K562 (cell line): ENCODE data around the gene GAMT. TPM values are rescaled to one million over a fixed set of nuclear protein-coding genes. Genes with fewer than 3 reads are reported as not detected.
A peak's percentile ranks its signal among the peaks of the same experiment; 100 is the strongest.

Source experiments
- ATAC-seq: fragments of 200-7000 bp; cut with Tn5 transposase; 3 replicates; pipeline ENCODE4 v1.9.1; 2020; ENCODE audit warnings: moderate library complexity
- BruUV-seq: library from RNA; stranded (reverse); fragments of 400-500 nt; replicated peaks from 2 replicates; lab custom pipeline; 2021; lab: Mats Ljungman, UMichigan
- CTCF ChIA-PET: fragments of 300-600 bp; formaldehyde crosslinking; extraction: SDS; loops from one replicate; lab custom pipeline; 2021; ENCODE audit warnings: low intra/inter-chr PET ratio; lab: Yijun Ruan, JAX
- POLR2A ChIA-PET: fragments of 300-600, 350-650 bp; sonication (Branson Sonifier 250); formaldehyde crosslinking; extraction: SDS; loops from one replicate; lab custom pipeline; 2021; ENCODE audit warnings: antibody characterized with exemption, inconsistent platforms; lab: Yijun Ruan, JAX
- DNase-seq, 4 experiments: peaks; one replicate each; pipeline versions ENCODE4 v3.0.0 to v3.0.0-alpha.2; 2011 to 2018; ENCODE audit warnings: low spot score in 3 of 4, mixed read lengths in 3 of 4; ENCODE audit errors: extremely low read depth in 1 of 4
- FAIRE-seq: peaks from 2 replicates; lab custom pipeline; 2011; peaks lifted over from hg19 to GRCh38; lab: Jason Lieb, UNC
- H2AFZ ChIP-seq: 2 replicates; pipeline ENCODE4 v1.6.0; 2011; ENCODE audit warnings: low read depth, low read length, control low read depth, inconsistent platforms
- H3K27ac ChIP-seq: fragments of 200-600 bp; 3 replicates; pipeline ENCODE4 v1.8.0; 2011; ENCODE audit warnings: low read depth, mild to moderate bottlenecking, control low read depth, inconsistent platforms, low read length, moderate library complexity, mixed read lengths; ENCODE audit errors: extremely low read depth
- H3K27me3 ChIP-seq, 2 experiments: fragments of 300-600 bp in 1 of 2; 2 replicates in 1 of 2; 3 replicates in 1 of 2; pipeline versions ENCODE4 v1.6.0 to v1.8.0; 2011; ENCODE audit warnings: inconsistent platforms in 2 of 2, low read length in 2 of 2, mild to moderate bottlenecking in 1 of 2, mixed read lengths in 1 of 2, moderate library complexity in 1 of 2; ENCODE audit not compliant: control insufficient read depth in 2 of 2, insufficient read depth in 2 of 2
- H3K36me3 ChIP-seq: fragments of 300-600 bp; 3 replicates; pipeline ENCODE4 v1.8.0; 2011; ENCODE audit warnings: mild to moderate bottlenecking, low read length, inconsistent platforms; ENCODE audit not compliant: control insufficient read depth, insufficient read depth
- H3K4me1 ChIP-seq, 2 experiments: fragments of 200-600 bp in 1 of 2; replicated peaks in 1 of 2; 2 replicates in 1 of 2; 3 replicates in 1 of 2; pipeline versions ENCODE4 v1.5.1 to v1.8.0; 2011; ENCODE audit warnings: inconsistent platforms in 2 of 2, low read length in 2 of 2, mild to moderate bottlenecking in 1 of 2, mixed read lengths in 1 of 2, moderate library complexity in 1 of 2; ENCODE audit not compliant: control insufficient read depth in 2 of 2, insufficient read depth in 2 of 2
- H3K4me2 ChIP-seq: 2 replicates; pipeline ENCODE4 v1.6.1; 2011; ENCODE audit warnings: low read length, control low read depth, inconsistent platforms, mixed read lengths; ENCODE audit not compliant: insufficient read depth
- H3K4me3 ChIP-seq: fragments of 200-600 bp; sonication (generic), shearing (Covaris generic); 2 replicates; pipeline ENCODE4 v1.5.1; 2016; ENCODE audit warnings: control low read depth, inconsistent platforms
- H3K79me2 ChIP-seq: fragments of 200-600 bp; 3 replicates; pipeline ENCODE4 v1.8.0; 2011; ENCODE audit warnings: low read length, inconsistent platforms; ENCODE audit not compliant: control insufficient read depth, insufficient read depth
- H3K9ac ChIP-seq, 2 experiments: 2 replicates each; pipeline versions ENCODE4 v1.6.0 to v1.6.1; 2011; ENCODE audit warnings: low read depth in 2 of 2, low read length in 2 of 2, control low read depth in 1 of 2, inconsistent platforms in 1 of 2, mild to moderate bottlenecking in 1 of 2, mixed read lengths in 1 of 2; ENCODE audit not compliant: insufficient read depth in 1 of 2
- H3K9me1 ChIP-seq: one replicate; pipeline ENCODE4 v1.6.0; 2011; ENCODE audit warnings: inconsistent platforms, mild to moderate bottlenecking, low read length, moderate library complexity; ENCODE audit not compliant: control insufficient read depth, insufficient read depth
- H3K9me3 ChIP-seq: replicated peaks from 2 replicates; pipeline ENCODE4 v1.5.1; 2011; ENCODE audit warnings: low read depth, low read length, inconsistent platforms; ENCODE audit not compliant: control insufficient read depth, insufficient read depth
- H4K20me1 ChIP-seq: replicated peaks from 2 replicates; pipeline ENCODE4 v1.6.1; 2011; ENCODE audit warnings: low read length, inconsistent platforms, mixed read lengths; ENCODE audit not compliant: control insufficient read depth, insufficient read depth
- CHD1 ChIP-seq: fragments of 200-600 bp; sonication (generic); IDR thresholded peaks from one replicate; pipeline ENCODE4 v1.6.1; 2012; ENCODE audit warnings: mild to moderate bottlenecking, moderate library complexity, low read length, inconsistent platforms
- GABPA ChIP-seq: fragments of 200-800 bp; sonication (Bioruptor generic); conservative IDR thresholded peaks from 2 replicates; pipeline ENCODE4 v1.6.1; 2016; ENCODE audit warnings: low read depth, missing genetic modification characterization, missing compliant biosample characterization
- SIN3B ChIP-seq: fragments of 450-650 bp; IDR thresholded peaks from 2 replicates; pipeline ENCODE4 v1.6.1; 2017; ENCODE audit warnings: low read depth, mild to moderate bottlenecking, moderate library complexity
- SMAD4 ChIP-seq: fragments of 250-450 bp; sonication (Bioruptor Pico); conservative IDR thresholded peaks from 2 replicates; pipeline ENCODE4 v1.8.0; 2021; ENCODE audit warnings: inconsistent platforms, mild to moderate bottlenecking, moderate library complexity
- TBP ChIP-seq: optimal IDR thresholded peaks from 2 replicates; pipeline ENCODE3; 2011; ENCODE audit warnings: low read depth, low read length, improper control_type of control experiment
- UBTF ChIP-seq, 2 experiments: IDR thresholded peaks; 2 replicates each; pipeline ENCODE4 v1.6.1; 2012; ENCODE audit warnings: improper control_type of control experiment in 2 of 2, low read depth in 2 of 2, low read length in 2 of 2, borderline replicate concordance in 1 of 2
- YY1 ChIP-seq, 3 experiments: IDR thresholded peaks; 2 replicates each; pipeline ENCODE4 v1.6.1; 2011; ENCODE audit warnings: low read length in 2 of 3, mild to moderate bottlenecking in 2 of 3, moderate library complexity in 2 of 3, borderline replicate concordance in 1 of 3, control low read depth in 1 of 3, low read depth in 1 of 3; ENCODE audit not compliant: insufficient read depth in 3 of 3, insufficient replicate concordance in 2 of 3, control insufficient read depth in 1 of 3, insufficient read length in 1 of 3; ENCODE audit errors: extremely low read depth in 1 of 3
- ZEB2 ChIP-seq: fragments of 450-650 bp; IDR thresholded peaks from 2 replicates; pipeline ENCODE4 v1.6.1; 2016
- ZFP91 ChIP-seq: sonication (generic); formaldehyde crosslinking; IDR thresholded peaks from 2 replicates; pipeline ENCODE4 v1.8.0; 2022; ENCODE audit warnings: mild to moderate bottlenecking, missing genetic modification reagents
- ZNF41 ChIP-seq: fragments of 250-450 bp; sonication (Bioruptor Pico); conservative IDR thresholded peaks from 2 replicates; pipeline ENCODE4 v1.4.0; 2020; ENCODE audit warnings: mild to moderate bottlenecking
- WGBS: fragments of 100-300 bp; shearing (Covaris generic); methylation state at CpG from one replicate; pipeline ENCODE4 v1.1.6; 2016; ENCODE audit warnings: low coverage, mixed read lengths; ENCODE audit not compliant: insufficient coverage; ENCODE audit errors: missing lambda C conversion rate; 5-methylcytosine and 5-hydroxymethylcytosine counted together
- in situ Hi-C: fragments of 300-500 bp; cut with MboI; formaldehyde crosslinking; loops from 4 replicates; pipeline ENCODE4 v1.15.0; 2018; ENCODE audit warnings: inconsistent platforms, mixed read lengths
- intact Hi-C: fragments of 100-400 bp; cut with micrococcal nuclease; formaldehyde crosslinking; loops from 2 replicates; pipeline ENCODE4 v1.14.2; 2022
- polyA plus RNA-seq, 8 experiments: library from polyadenylated mRNA; depleted of rRNA in 4 of 8; stranded (reverse) in 5 of 8; unstranded in 3 of 8; fragments of >200 nt; fragmentation: Nextera tagmentation in 2 of 8; fragmentation: Illumina TruSeq in 1 of 8; extraction: Ambion mirVana in 2 of 8; extraction: Trizol in 1 of 8; gene quantifications; 2 replicates each; pipeline versions ENCODE4 v1.2.1 to v1.2.3, GENCODE V29; 2011 to 2014; ENCODE audit warnings: inconsistent platforms in 1 of 8, missing spikeins in 1 of 8
- total RNA-seq, 7 experiments: library from RNA; depleted of rRNA in 6 of 7; stranded (reverse); fragments of >200 nt in 6 of 7; fragmentation: Illumina TruSeq in 2 of 7; extraction: Trizol in 2 of 7; gene quantifications; 2 replicates each; pipeline versions ENCODE4 v1.2.1 to v1.2.3, GENCODE V29; 2011 to 2021; ENCODE audit warnings: low replicate concordance in 1 of 7

Gene GAMT
- total and polyA plus RNA-seq, 9 of the 15 experiments (the other 6 are each of a cell fraction or from before 2014, with no cell fraction given) = 1.3 to 35.3 (median 27.2) TPM

DNA sequence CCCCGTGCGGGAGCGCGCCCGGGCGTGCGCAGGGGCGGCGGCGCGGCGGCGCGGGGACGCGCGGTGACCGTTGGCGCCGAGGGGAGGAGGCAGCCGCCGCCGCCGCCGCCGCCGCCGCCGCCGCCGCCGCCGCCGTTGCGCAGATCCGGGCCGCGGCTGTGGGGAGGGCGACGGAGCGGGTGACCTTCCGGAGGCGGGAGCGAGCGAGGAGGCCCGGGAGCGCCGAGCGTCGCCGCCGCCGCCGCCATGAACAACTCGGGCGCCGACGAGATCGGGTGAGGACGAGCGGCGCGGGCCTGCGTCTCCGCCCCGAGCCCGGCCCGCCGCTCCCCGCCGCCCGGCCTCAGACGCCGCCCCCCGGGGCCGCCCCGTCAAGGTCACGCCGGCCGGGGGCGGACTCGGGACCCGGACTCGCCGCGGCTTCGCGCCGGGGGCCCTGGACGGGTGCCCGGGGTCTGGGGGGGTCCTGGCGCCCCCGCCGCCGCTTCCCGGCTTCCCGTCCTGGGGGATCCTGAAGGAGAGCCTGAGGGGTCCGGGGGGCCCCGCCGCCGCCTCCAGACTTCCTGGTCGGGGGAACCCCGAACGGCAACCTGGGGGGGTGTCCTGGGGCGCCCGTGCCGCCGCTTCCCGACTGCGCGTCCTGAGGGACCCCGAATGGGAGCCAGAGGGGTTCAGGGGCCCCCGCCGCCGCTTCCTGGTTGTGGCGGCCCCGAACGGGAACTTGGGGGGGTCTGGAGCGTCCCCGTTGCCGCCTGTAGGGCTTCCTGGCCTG, 6.4 kb upstream of the GAMT start, which contains the start of gene DAZAP1:
Gene DAZAP1 (plus strand): TSS at position 59 of the 772 bp plus-strand sequence. CDS start 188 bp downstream, at position 247.
- peak in 3 of 4 experiments; percentile 58 to 87 (median 86) for DNase-seq
- Histone ChIP-seq H3K27ac (peak within 1 kb of the TSS; percentile 99), H3K36me3 (peaks cover 41% of the 10 kb centered on the region; the same call in 2 of the 3 replicates), H3K27me3 (no peaks in the 10 kb centered on the region), H3K9me1 (peaks cover 17% of the 10 kb centered on the region), H2AFZ (peak within 1 kb of the TSS; percentile 73), H3K4me1 (peaks cover 23 to 68% of the 10 kb centered on the region in 2 experiments), H4K20me1 (peaks cover 43% of the 10 kb centered on the region), H3K4me2 (peak within 1 kb of the TSS; percentile 84), H3K9ac (peak within 1 kb of the TSS; percentile 93 to 98), H3K79me2 (peaks cover 52% of the 10 kb centered on the region), H3K4me3 (peak within 1 kb of the TSS; percentile 99), H3K9me3 (no peaks in the 10 kb centered on the region)
- CTCF ChIA-PET = no interaction called here
- WGBS = 0% methylated on average over 17 of the region's 121 CpGs
- intact Hi-C loops (no loop called here), in situ Hi-C loops (no loop called here)
- ATAC-seq = peak; percentile 13
- POLR2A ChIA-PET = interaction anchor here (0.6 to 1.4 kb wide), 2 partner anchors 29 to 46 kb away, joined by 4 read pairs; no protein-coding TSS in a partner anchor
- no peak for FAIRE-seq
- no TSS peak for BruUV-seq
- TF ChIP-seq TBP (peak; percentile 15), SMAD4 (0 out of 2 replicates have a peak, but pooled peaks have one; percentile 11), UBTF (IDR thresholded peaks at IDR 0.05; ENCODE audit: borderline replicate concordance in 1 of 2, low read depth in 2 of 2, low read length in 2 of 2) (0 out of 4 replicates have a peak, but pooled peaks of 1 of the 2 experiments have one; percentile 9), ZFP91 (CRISPR knock-in tag) (no peak), SIN3B (peak; percentile 30; the same call in 1 of the 2 replicates), CHD1 (peak; percentile 88), GABPA (tag) (peak; percentile 79), ZEB2 (no peak), ZNF41 (CRISPR knock-in tag) (no peak), YY1 (IDR thresholded peaks at IDR 0.05; ENCODE audit: borderline replicate concordance in 1 of 3, control insufficient read depth in 1 of 3, extremely low read depth in 1 of 3, insufficient read depth in 3 of 3, insufficient read length in 1 of 3, insufficient replicate concordance in 2 of 3, low read depth in 1 of 3, low read length in 2 of 3) (peak in 1 of 3 experiments; percentile 13)
